Uterus (tissue), 4 donors: ENCODE measurements around the gene PDE3B. TPM values are rescaled to one million over a fixed set of nuclear protein-coding genes. Genes with fewer than 3 reads are reported as not detected.
"Not testable (repeated sequence)": the region's sequence is repeated elsewhere in the genome, so short reads cannot be mapped to it uniquely, and the experiment has no call there.

Experiments
- DNase-seq, 2 donors: peaks; one replicate each; pipeline ENCODE4 v3.0.0-alpha.2; 2019 to 2020
- H3K27ac ChIP-seq, 2 donors: fragments of 200-600 bp; sonication (generic); 1 replicate in 1 of 2; 2 replicates in 1 of 2; pipeline ENCODE4 v1.5.1; 2016 to 2018
- H3K27me3 ChIP-seq, 2 donors: fragments of 200-600 bp; sonication (generic); one replicate each; pipeline ENCODE4 v1.5.1; 2018 to 2019; ENCODE audit warnings: control low read depth in 1 of 2
- H3K36me3 ChIP-seq, 2 donors: fragments of 200-600 bp; sonication (generic); one replicate each; pipeline ENCODE4 v1.5.1; 2019; ENCODE audit warnings: control low read depth in 1 of 2
- H3K4me1 ChIP-seq, 2 donors: fragments of 200-600 bp; sonication (generic); one replicate each; pipeline ENCODE4 v1.5.1; 2018 to 2019; ENCODE audit warnings: control low read depth in 1 of 2
- H3K4me3 ChIP-seq, 2 donors: fragments of 200-600 bp; sonication (generic); 1 replicate in 1 of 2; 2 replicates in 1 of 2; pipeline ENCODE4 v1.5.1; 2018 to 2019; ENCODE audit warnings: mild to moderate bottlenecking in 1 of 2
- H3K9me3 ChIP-seq, 2 donors: fragments of 200-600 bp; sonication (generic); one replicate each; pipeline ENCODE4 v1.5.1; 2019; ENCODE audit warnings: control low read depth in 1 of 2
- CTCF ChIP-seq, 4 experiments: fragments of 200-600 bp in 2 of 4; fragments of 450-650 bp in 2 of 4; sonication (generic) in 2 of 4; IDR thresholded peaks; one replicate each; pipeline ENCODE4 v1.5.1; 2016 to 2019; ENCODE audit warnings: antibody characterized with exemption in 4 of 4, mild to moderate bottlenecking in 2 of 4, moderate library complexity in 1 of 4
- POLR2A ChIP-seq, 2 donors: fragments of 450-650 bp; IDR thresholded peaks; one replicate each; pipeline ENCODE4 v1.6.1; 2016; ENCODE audit warnings: antibody characterized with exemption in 2 of 2, mild to moderate bottlenecking in 1 of 2, moderate library complexity in 1 of 2
- intact Hi-C: fragments of 100-400 bp; cut with DNase I; formaldehyde crosslinking; loops from one replicate; pipeline ENCODE4 v1.15.1; 2023; ENCODE audit warnings: low total_unique reads
- total RNA-seq, 4 donors: library from RNA; depleted of rRNA in 3 of 4; stranded (reverse); fragments of >200 nt in 3 of 4; gene quantifications; one replicate each; pipeline versions ENCODE4 v1.1.0 to v1.2.4, GENCODE V29; 2014 to 2023
- donor health status: DM: yes; HTN: yes; CAD: no.

PDE3B gene
- total RNA-seq, 4 donors from 2014 or later: 1.5 to 10.8 (median 3.9) TPM

GRCh38 chr11:14768526-14769188 is 125.1 kb downstream of the PDE3B start:
- no peak overlapping the region for H3K4me3 ChIP-seq
- no peaks in the 10 kb centered on the region for H3K4me1 ChIP-seq
- no peaks in the 10 kb centered on the region for H3K9me3 ChIP-seq
- H3K27ac ChIP-seq: no peak overlapping the region
- DNase-seq: no peak
- TF ChIP-seq CTCF (IDR thresholded peaks at IDR 0.05): no peak
- no peak for TF ChIP-seq POLR2A (IDR thresholded peaks at IDR 0.05)
- no peaks in the 10 kb centered on the region for H3K36me3 ChIP-seq
- intact Hi-C loops: no loop called here
- no peaks in the 10 kb centered on the region for H3K27me3 ChIP-seq

GRCh38 chr11:14773755-14774154 is 130.2 kb downstream of the PDE3B start:
- TF ChIP-seq POLR2A (IDR thresholded peaks at IDR 0.05): no peak
- no peak for TF ChIP-seq CTCF (IDR thresholded peaks at IDR 0.05)

GRCh38 chr11:14774721-14775120 is 131.1 kb downstream of the PDE3B start:
- no peak overlapping the region for H3K27ac ChIP-seq
- no peaks in the 10 kb centered on the region for H3K4me1 ChIP-seq
- DNase-seq: no peak
- H3K36me3 ChIP-seq: no peaks in the 10 kb centered on the region
- no peaks in the 10 kb centered on the region for H3K9me3 ChIP-seq
- TF ChIP-seq POLR2A (IDR thresholded peaks at IDR 0.05) (no peak), CTCF (IDR thresholded peaks at IDR 0.05) (no peak)
- intact Hi-C loops: no loop called here
- no peak overlapping the region for H3K4me3 ChIP-seq
- H3K27me3 ChIP-seq: no peaks in the 10 kb centered on the region

More at GRCh38 chr11:14773755-14774154, 130.2 kb downstream of the PDE3B start:
- Histone ChIP-seq H3K36me3 (no peaks in the 10 kb centered on the region), H3K4me3 (no peak overlapping the region), H3K27ac (no peak overlapping the region), H3K9me3 (no peaks in the 10 kb centered on the region), H3K4me1 (no peaks in the 10 kb centered on the region), H3K27me3 (no peaks in the 10 kb centered on the region)
- intact Hi-C loops: no loop called here
- DNase-seq: no peak

- DNase-seq: no peak
- no peaks in the 10 kb centered on the region for H3K27me3 ChIP-seq
- no peak overlapping the region for H3K4me3 ChIP-seq
- H3K4me1 ChIP-seq: no peaks in the 10 kb centered on the region
- no peaks in the 10 kb centered on the region for H3K36me3 ChIP-seq
- intact Hi-C loops: no loop called here
- no peak overlapping the region for H3K27ac ChIP-seq
- TF ChIP-seq CTCF (IDR thresholded peaks at IDR 0.05): no peak
- no peak for TF ChIP-seq POLR2A (IDR thresholded peaks at IDR 0.05)
- H3K9me3 ChIP-seq: no peaks in the 10 kb centered on the region
Measured at GRCh38 chr11:14775897-14776296, 132.3 kb downstream of the PDE3B start.

- intact Hi-C loops, H3K4me1 ChIP-seq, H3K27me3 ChIP-seq, H3K4me3 ChIP-seq, H3K9me3 ChIP-seq, H3K36me3 ChIP-seq, DNase-seq, H3K27ac ChIP-seq: not testable (repeated sequence)
Measured at GRCh38 chr11:14778460-14778859, 134.9 kb downstream of the PDE3B start.

GRCh38 chr11:14783788-14784187 is 140.2 kb downstream of the PDE3B start:
- Histone ChIP-seq H3K4me1 (no peaks in the 10 kb centered on the region), H3K9me3 (no peaks in the 10 kb centered on the region), H3K36me3 (no peaks in the 10 kb centered on the region), H3K27me3 (no peaks in the 10 kb centered on the region), H3K27ac (no peak overlapping the region), H3K4me3 (no peak overlapping the region)
- intact Hi-C loops: no loop called here
- TF ChIP-seq POLR2A (IDR thresholded peaks at IDR 0.05): no peak
- no peak for TF ChIP-seq CTCF (IDR thresholded peaks at IDR 0.05)
- DNase-seq: no peak
